Breast epithelium (tissue), 4 donors: ENCODE results near the gene CORO2B. TPM values are rescaled to one million over a fixed set of nuclear protein-coding genes. Genes with fewer than 3 reads are reported as not detected.

Source experiments
- DNase-seq, 2 donors: peaks; one replicate each; pipeline ENCODE4 v3.0.0-alpha.2; 2019; ENCODE audit warnings: low spot score in 2 of 2
- H3K27ac ChIP-seq, 2 donors: fragments of 200-600 bp; sonication (generic) in 1 of 2; one replicate each; pipeline ENCODE4 v1.5.1; 2016 to 2019; ENCODE audit warnings: mild to moderate bottlenecking in 1 of 2
- H3K27me3 ChIP-seq, 2 donors: fragments of 200-600 bp; sonication (generic) in 1 of 2; one replicate each; pipeline versions ENCODE4 v1.5.1 to v1.6.0; 2017 to 2019; ENCODE audit warnings: control low read depth in 1 of 2, mild to moderate bottlenecking in 1 of 2
- H3K36me3 ChIP-seq: fragments of 200-600 bp; one replicate; pipeline ENCODE4 v1.5.1; 2019
- H3K4me1 ChIP-seq, 2 donors: fragments of 200-600 bp; sonication (generic); one replicate each; pipeline ENCODE4 v1.5.1; 2016 to 2019; ENCODE audit warnings: control low read depth in 1 of 2
- H3K4me3 ChIP-seq, 3 donors: fragments of 200-600 bp; sonication (generic); 1 replicate in 2 of 3; 2 replicates in 1 of 3; pipeline ENCODE4 v1.5.1; 2016 to 2019; ENCODE audit warnings: mild to moderate bottlenecking in 3 of 3, moderate library complexity in 2 of 3
- H3K9me3 ChIP-seq, 2 donors: fragments of 200-600 bp; sonication (generic) in 1 of 2; one replicate each; pipeline ENCODE4 v1.5.1; 2016 to 2019; ENCODE audit warnings: control low read depth in 1 of 2
- CTCF ChIP-seq, 3 donors: fragments of 450-650 bp; IDR thresholded peaks; one replicate each; pipeline ENCODE4 v1.5.1; 2016 to 2017; ENCODE audit warnings: antibody characterized with exemption in 3 of 3, mild to moderate bottlenecking in 3 of 3, moderate library complexity in 3 of 3
- POLR2A ChIP-seq: fragments of 450-650 bp; IDR thresholded peaks from one replicate; pipeline ENCODE4 v1.6.1; 2016; ENCODE audit warnings: antibody characterized with exemption, mild to moderate bottlenecking, moderate library complexity
- POLR2AphosphoS5 ChIP-seq, 3 donors: sonication (generic); formaldehyde crosslinking; IDR thresholded peaks; one replicate each; pipeline ENCODE4 v1.6.1; 2017; ENCODE audit warnings: antibody characterized with exemption in 3 of 3
- intact Hi-C: fragments of 100-400 bp; cut with DNase I; formaldehyde crosslinking; loops from one replicate; pipeline ENCODE4 v1.15.1; 2023; ENCODE audit warnings: low total_unique reads
- total RNA-seq, 3 donors: library from RNA; depleted of rRNA; stranded (reverse); fragments of >200 nt; gene quantifications; one replicate each; pipeline ENCODE4 v1.1.0, GENCODE V29; 2016

Gene CORO2B
- total RNA-seq, 3 donors from 2014 or later: 2.9 to 11.2 (median 3.5) TPM

GRCh38 chr15:68719051-68719450 lies 140.3 kb downstream of the CORO2B start:
- no peak overlapping the region for H3K27ac ChIP-seq
- H3K4me3 ChIP-seq: no peak overlapping the region
- H3K36me3 ChIP-seq: no peaks in the 10 kb centered on the region
- no peaks in the 10 kb centered on the region for H3K27me3 ChIP-seq
- intact Hi-C loops: no loop called here
- H3K9me3 ChIP-seq: no peaks in the 10 kb centered on the region
- no peaks in the 10 kb centered on the region for H3K4me1 ChIP-seq
- no peak for TF ChIP-seq POLR2A
- no peak for TF ChIP-seq POLR2AphosphoS5 (IDR thresholded peaks at IDR 0.05)
- TF ChIP-seq CTCF (IDR thresholded peaks at IDR 0.05): no peak
- DNase-seq: no peak

GRCh38 chr15:68719672-68720071 lies 140.9 kb downstream of the CORO2B start:
- intact Hi-C loops: no loop called here
- H3K4me1 ChIP-seq: no peaks in the 10 kb centered on the region
- H3K27me3 ChIP-seq: no peaks in the 10 kb centered on the region
- no peak for DNase-seq
- no peak overlapping the region for H3K4me3 ChIP-seq
- no peaks in the 10 kb centered on the region for H3K9me3 ChIP-seq
- H3K36me3 ChIP-seq: no peaks in the 10 kb centered on the region
- H3K27ac ChIP-seq: no peak overlapping the region
- TF ChIP-seq POLR2A (no peak), POLR2AphosphoS5 (IDR thresholded peaks at IDR 0.05) (no peak), CTCF (IDR thresholded peaks at IDR 0.05) (no peak)

- H3K4me3 ChIP-seq: no peak overlapping the region
- no peaks in the 10 kb centered on the region for H3K27me3 ChIP-seq
- no peaks in the 10 kb centered on the region for H3K4me1 ChIP-seq
- intact Hi-C loops: no loop called here
- no peaks in the 10 kb centered on the region for H3K9me3 ChIP-seq
- TF ChIP-seq CTCF (IDR thresholded peaks at IDR 0.05) (no peak), POLR2A (no peak), POLR2AphosphoS5 (IDR thresholded peaks at IDR 0.05) (no peak)
- no peaks in the 10 kb centered on the region for H3K36me3 ChIP-seq
- no peak for DNase-seq
- no peak overlapping the region for H3K27ac ChIP-seq
These were observed 143.1 kb downstream of the CORO2B start for GRCh38 chr15:68721886-68722285.

GRCh38 chr15:68725736-68726135 lies 146.9 kb downstream of the CORO2B start:
- intact Hi-C loops: no loop called here
- Histone ChIP-seq H3K27me3 (no peaks in the 10 kb centered on the region), H3K27ac (peak overlapping the region in 1 of 2 donors; percentile 76), H3K4me1 (no peaks in the 10 kb centered on the region), H3K36me3 (no peaks in the 10 kb centered on the region), H3K4me3 (no peak overlapping the region), H3K9me3 (no peaks in the 10 kb centered on the region)
- no peak for TF ChIP-seq CTCF (IDR thresholded peaks at IDR 0.05)
- DNase-seq: peak in 1 of 2 donors; percentile 24

GRCh38 chr15:68726246-68726645 lies 147.5 kb downstream of the CORO2B start:
- H3K36me3 ChIP-seq: no peaks in the 10 kb centered on the region
- H3K27ac ChIP-seq: peak overlapping the region in 1 of 2 donors; percentile 76
- DNase-seq: no peak
- H3K9me3 ChIP-seq: no peaks in the 10 kb centered on the region
- TF ChIP-seq POLR2AphosphoS5 (IDR thresholded peaks at IDR 0.05) (no peak), POLR2A (no peak), CTCF (IDR thresholded peaks at IDR 0.05) (no peak)
- H3K4me1 ChIP-seq: no peaks in the 10 kb centered on the region
- H3K4me3 ChIP-seq: no peak overlapping the region
- intact Hi-C loops: no loop called here
- no peaks in the 10 kb centered on the region for H3K27me3 ChIP-seq
